WTC11 (cell line): ENCODE data around the gene RBPMS2.

Experiments
- ATF1 ChIP-seq: sonication (generic); formaldehyde crosslinking; IDR thresholded peaks from 2 replicates; pipeline ENCODE4 v1.8.1; 2023; ENCODE audit warnings: mild to moderate bottlenecking, moderate library complexity, missing genetic modification reagents
- CTCF ChIP-seq: fragments of 200-600 bp; IDR thresholded peaks from 2 replicates; pipeline ENCODE4 v1.8.0; 2022; ENCODE audit warnings: antibody characterized with exemption
- ESRRA ChIP-seq: sonication (generic); formaldehyde crosslinking; IDR thresholded peaks from 2 replicates; pipeline ENCODE4 v1.8.1; 2022; ENCODE audit warnings: mild to moderate bottlenecking, missing genetic modification reagents, borderline replicate concordance
- ETV6 ChIP-seq: sonication (generic); formaldehyde crosslinking; IDR thresholded peaks from 2 replicates; pipeline ENCODE4 v1.8.1; 2022; ENCODE audit warnings: mild to moderate bottlenecking, missing genetic modification reagents
- MAX ChIP-seq: sonication (generic); formaldehyde crosslinking; IDR thresholded peaks from 2 replicates; pipeline ENCODE4 v1.8.0; 2022; ENCODE audit warnings: mild to moderate bottlenecking, missing genetic modification reagents
- NR3C1 ChIP-seq: sonication (generic); formaldehyde crosslinking; conservative IDR thresholded peaks from 2 replicates; pipeline ENCODE4 v1.8.1; 2023; ENCODE audit warnings: low read depth, mild to moderate bottlenecking, missing genetic modification reagents
- TP53 ChIP-seq: sonication (generic); formaldehyde crosslinking; IDR thresholded peaks from 2 replicates; pipeline ENCODE4 v1.8.1; 2023; ENCODE audit warnings: mild to moderate bottlenecking, missing genetic modification reagents
- USF1 ChIP-seq: sonication (generic); formaldehyde crosslinking; IDR thresholded peaks from 2 replicates; pipeline ENCODE4 v1.8.0; 2022; ENCODE audit warnings: mild to moderate bottlenecking, missing genetic modification reagents
- USF2 ChIP-seq: sonication (generic); formaldehyde crosslinking; IDR thresholded peaks from 2 replicates; pipeline ENCODE4 v1.8.1; 2023; ENCODE audit warnings: mild to moderate bottlenecking, missing genetic modification reagents, moderate library complexity
- ZSCAN18 ChIP-seq: fragments of 250-450 bp; sonication (Bioruptor Pico); IDR thresholded peaks from 2 replicates; pipeline ENCODE4 v2.1.2; 2022; ENCODE audit warnings: mild to moderate bottlenecking, moderate library complexity

GRCh38 chr15:64772964-64773363 is 2.4 kb downstream of the RBPMS2 start:
- TF ChIP-seq ATF1 (CRISPR knock-in tag) (no peak), ESRRA (CRISPR knock-in tag) (no peak), USF1 (CRISPR knock-in tag) (no peak), NR3C1 (CRISPR knock-in tag) (no peak), CTCF (no peak), MAX (CRISPR knock-in tag) (no peak), TP53 (CRISPR knock-in tag) (no peak), ETV6 (no peak), USF2 (CRISPR knock-in tag) (no peak), ZSCAN18 (CRISPR knock-in tag) (no peak)
